AG04450 (cell line): ENCODE measurements around the gene WDFY2. TPM values are rescaled to one million over a fixed set of nuclear protein-coding genes. Genes with fewer than 3 reads are reported as not detected.
A peak's percentile ranks its signal among the peaks of the same experiment; 100 is the strongest.

Experiments
- CTCF ChIA-PET: fragments of 300-600, 350-600 bp; formaldehyde crosslinking; extraction: SDS; loops from one replicate; lab custom pipeline; 2022; ENCODE audit warnings: antibody characterized with exemption, inconsistent platforms; lab: Charles Lee
- POLR2A ChIA-PET: fragments of 350-600 bp; formaldehyde crosslinking; extraction: SDS; loops from one replicate; lab custom pipeline; 2021; ENCODE audit warnings: antibody characterized with exemption, inconsistent platforms; lab: Yijun Ruan, JAX
- DNase-seq: peaks from one replicate; pipeline ENCODE4 v3.0.0-alpha.2; 2011; ENCODE audit warnings: low read depth, low spot score
- H3K27ac ChIP-seq: one replicate; pipeline ENCODE4 v1.5.1; 2012; ENCODE audit warnings: low read depth, low read length, control low read depth
- H3K27me3 ChIP-seq: one replicate; pipeline ENCODE4 v1.6.0; 2012; ENCODE audit warnings: low read length; ENCODE audit not compliant: control insufficient read depth, insufficient read depth
- H3K4me3 ChIP-seq: 2 replicates; pipeline ENCODE4 v1.5.1; 2011; ENCODE audit warnings: mild to moderate bottlenecking, low read depth, low read length, control low read depth
- H3K9me3 ChIP-seq: 2 replicates; pipeline ENCODE4 v1.5.1; 2012; ENCODE audit warnings: low read length; ENCODE audit not compliant: control insufficient read depth, insufficient read depth
- CTCF ChIP-seq: IDR thresholded peaks from 2 replicates; pipeline ENCODE4 v1.5.1; 2011; ENCODE audit warnings: low read depth, low read length, control low read depth, inconsistent platforms
- polyA plus RNA-seq: library from polyadenylated mRNA; depleted of rRNA; stranded (reverse); fragments of >200 nt; gene quantifications from 2 replicates; pipeline ENCODE4 v1.2.3, GENCODE V29; 2011

WDFY2 gene
- polyA plus RNA-seq, 1 experiment: 6.3 TPM

GRCh38 chr13:51811046-51811445 lies 226.8 kb downstream of the WDFY2 start:
- CTCF ChIA-PET: interaction anchor here (1.5 kb wide), 1 partner anchor 377 kb away, joined by 3 read pairs; no protein-coding TSS in a partner anchor

GRCh38 chr13:51811920-51812451 lies 227.7 kb downstream of the WDFY2 start:
- ChIA-PET POLR2A (no interaction called here), CTCF (interaction anchor here (0.6 kb wide), 1 partner anchor 408 kb away, joined by 3 read pairs; no protein-coding TSS in a partner anchor)
- Histone ChIP-seq H3K27ac (no peak overlapping the region), H3K9me3 (no peaks in the 10 kb centered on the region), H3K4me3 (no peak overlapping the region), H3K27me3 (peaks cover 22% of the 10 kb centered on the region)
- DNase-seq: no peak
- TF ChIP-seq CTCF: no peak

More at GRCh38 chr13:51811046-51811445, 226.8 kb downstream of the WDFY2 start:
- no peak for TF ChIP-seq CTCF
- Histone ChIP-seq H3K9me3 (no peaks in the 10 kb centered on the region), H3K27ac (no peak overlapping the region), H3K4me3 (no peak overlapping the region), H3K27me3 (peaks cover 13% of the 10 kb centered on the region)
- POLR2A ChIA-PET: no interaction called here
- no peak for DNase-seq

- POLR2A ChIA-PET: no interaction called here
- CTCF ChIA-PET: interaction anchor here (0.6 to 4.1 kb wide), 18 partner anchors 8 to 388 kb away, joined by 3 to 61 read pairs (median 6); no protein-coding TSS in a partner anchor
- DNase-seq: no peak
- no peak for TF ChIP-seq CTCF
- H3K27me3 ChIP-seq: peaks cover 39% of the 10 kb centered on the region
- H3K27ac ChIP-seq: no peak overlapping the region
- no peaks in the 10 kb centered on the region for H3K9me3 ChIP-seq
- H3K4me3 ChIP-seq: no peak overlapping the region
These were observed 229.8 kb downstream of the WDFY2 start for GRCh38 chr13:51814071-51814470.

GRCh38 chr13:51814825-51815650 lies 230.8 kb downstream of the WDFY2 start:
- peaks cover 49% of the 10 kb centered on the region for H3K27me3 ChIP-seq
- H3K27ac ChIP-seq: no peak overlapping the region
- ChIA-PET CTCF (interaction anchor here (0.6 to 4.1 kb wide), 48 partner anchors 9 to 461 kb away, joined by 3 to 61 read pairs (median 3); partner anchors contain the start of gene NEK5), POLR2A (no interaction called here)
- H3K9me3 ChIP-seq: no peaks in the 10 kb centered on the region
- peak overlapping the region; percentile 45 for H3K4me3 ChIP-seq
- TF ChIP-seq CTCF: peak; percentile 83
- no peak for DNase-seq

GRCh38 chr13:51815848-51816247 lies 231.6 kb downstream of the WDFY2 start:
- no peak for TF ChIP-seq CTCF
- DNase-seq: no peak
- Histone ChIP-seq H3K27ac (no peak overlapping the region), H3K9me3 (no peaks in the 10 kb centered on the region), H3K27me3 (peaks cover 55% of the 10 kb centered on the region), H3K4me3 (no peak overlapping the region)
- ChIA-PET CTCF (interaction anchor here (0.6 to 4.1 kb wide), 40 partner anchors 8 to 460 kb away, joined by 3 to 61 read pairs (median 4); partner anchors contain the start of gene NEK5), POLR2A (no interaction called here)
